Left colon (tissue), 2 donors: Measurements from ENCODE around the gene ELP4. TPM values are rescaled to one million over a fixed set of nuclear protein-coding genes. Genes with fewer than 3 reads are reported as not detected.

Source experiments
- ATAC-seq: fragments of 200-7000 bp; cut with Tn5 transposase; one replicate; pipeline ENCODE4 v1.9.1; 2020; ENCODE audit warnings: mild to moderate bottlenecking, moderate library complexity
- DNase-seq, 2 donors: peaks; one replicate each; pipeline ENCODE4 v3.0.0-alpha.2; 2020
- intact Hi-C, 2 donors: fragments of 100-400 bp; cut with DNase I in 1 of 2; cut with micrococcal nuclease in 1 of 2; formaldehyde crosslinking; loops; one replicate each; pipeline versions ENCODE4 v1.11.2 to v1.14.0; 2022; cut with DNase I, micrococcal nuclease
- total RNA-seq, 2 donors: library from RNA; stranded (reverse); fragmentation: NEBNext Ultra II Directional; extraction: Animal tissue kit (Norgen Biotek cat#: 25700); gene quantifications; one replicate each; pipeline ENCODE4 v1.2.1, GENCODE V29; 2021
- donor health status: DM: no; HTN: no; CAD: no.
- donor health status: DM: yes; HTN: yes; CAD: no.

Gene ELP4
- total RNA-seq, 2 donors from 2014 or later: 15.1 to 15.2 TPM

- DNase-seq: no peak
- intact Hi-C loops: no loop called here
- ATAC-seq: no peak
Measured at GRCh38 chr11:31747581-31747980, 238.0 kb downstream of the ELP4 start.

GRCh38 chr11:31757260-31757835 lies 247.8 kb downstream of the ELP4 start:
- intact Hi-C loops: no loop called here
- ATAC-seq: no peak
- no peak for DNase-seq

- no peak for DNase-seq
- ATAC-seq: no peak
- intact Hi-C loops: no loop called here
Measured at GRCh38 chr11:31761636-31762035, 252.1 kb downstream of the ELP4 start.

- intact Hi-C loops: no loop called here
- DNase-seq: no peak
- ATAC-seq: no peak
Measured at GRCh38 chr11:31763296-31763695, 253.7 kb downstream of the ELP4 start.

GRCh38 chr11:31764261-31764660 lies 254.7 kb downstream of the ELP4 start:
- no peak for DNase-seq
- no peak for ATAC-seq
- intact Hi-C loops: no loop called here

GRCh38 chr11:31764766-31765165 lies 255.2 kb downstream of the ELP4 start:
- no peak for DNase-seq
- intact Hi-C loops: no loop called here
- no peak for ATAC-seq

GRCh38 chr11:31767066-31767465 lies 257.5 kb downstream of the ELP4 start:
- ATAC-seq (no peak), DNase-seq (no peak)
- intact Hi-C loops: no loop called here

- DNase-seq: no peak
- intact Hi-C loops: no loop called here
- ATAC-seq: no peak
Measured at GRCh38 chr11:31767685-31768084, 258.1 kb downstream of the ELP4 start.

- ATAC-seq (no peak), DNase-seq (no peak)
Measured at GRCh38 chr11:31768749-31769640, 259.4 kb downstream of the ELP4 start.

GRCh38 chr11:31770011-31770700 lies 260.6 kb downstream of the ELP4 start:
- ATAC-seq (no peak), DNase-seq (no peak)
- intact Hi-C loops: no loop called here

More at GRCh38 chr11:31768749-31769640, 259.4 kb downstream of the ELP4 start:
- intact Hi-C loops: no loop called here

GRCh38 chr11:31772412-31772811 lies 262.8 kb downstream of the ELP4 start:
- intact Hi-C loops: no loop called here
- DNase-seq: no peak
- ATAC-seq: no peak

GRCh38 chr11:31779374-31779791 lies 269.8 kb downstream of the ELP4 start:
- DNase-seq: no peak
- ATAC-seq: no peak
- intact Hi-C loops: no loop called here

- ATAC-seq: no peak
- intact Hi-C loops: no loop called here
Measured at GRCh38 chr11:31780078-31780477, 270.5 kb downstream of the ELP4 start.

GRCh38 chr11:31780480-31780971 lies 271.0 kb downstream of the ELP4 start:
- intact Hi-C loops: no loop called here
- ATAC-seq: no peak
- no peak for DNase-seq

More at GRCh38 chr11:31780078-31780477, 270.5 kb downstream of the ELP4 start:
- DNase-seq: no peak

- intact Hi-C loops: no loop called here
- ATAC-seq: no peak
- no peak for DNase-seq
Measured at GRCh38 chr11:31782257-31782656, 272.7 kb downstream of the ELP4 start.

GRCh38 chr11:31783252-31783651 lies 273.7 kb downstream of the ELP4 start:
- intact Hi-C loops: no loop called here
- no peak for ATAC-seq
- no peak for DNase-seq

- intact Hi-C loops: no loop called here
Measured at GRCh38 chr11:31784611-31785010, 275.0 kb downstream of the ELP4 start.

GRCh38 chr11:31786996-31787685 lies 277.6 kb downstream of the ELP4 start:
- DNase-seq (no peak), ATAC-seq (no peak)
- intact Hi-C loops: no loop called here

More at GRCh38 chr11:31784611-31785010, 275.0 kb downstream of the ELP4 start:
- DNase-seq: no peak
- no peak for ATAC-seq

- ATAC-seq (no peak), DNase-seq (no peak)
- intact Hi-C loops: no loop called here
Measured at GRCh38 chr11:31788085-31788484, 278.5 kb downstream of the ELP4 start.
